COLO829 (cell line): ENCODE results near the gene CACNA2D1.
"Not testable (repeated sequence)": the region's sequence is repeated elsewhere in the genome, so short reads cannot be mapped to it uniquely, and the experiment has no call there.

Experiments used
- DNase-seq: peaks from one replicate; pipeline ENCODE4 v3.0.0; 2012; ENCODE audit warnings: low spot score

Gene CACNA2D1

DNA sequence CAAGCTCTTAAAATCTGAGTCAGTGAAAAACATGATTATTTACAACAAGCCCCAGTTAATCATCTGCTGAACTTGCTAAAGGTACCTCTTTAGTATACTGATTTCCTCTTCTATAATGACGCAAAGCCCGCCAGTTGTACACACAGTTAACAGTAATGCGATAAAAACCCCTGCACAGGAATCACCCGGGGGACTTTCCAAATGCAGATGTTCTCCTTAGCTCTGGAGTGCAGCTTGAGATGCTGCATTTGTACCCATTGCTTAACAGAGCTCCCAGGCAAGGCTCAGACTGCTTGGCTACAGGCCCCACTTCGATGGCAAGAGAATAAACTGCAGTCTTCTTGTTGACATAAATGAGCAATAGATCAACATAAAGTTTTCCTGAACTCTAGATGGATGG is 394.1 kb downstream of the CACNA2D1 start:
- DNase-seq, result no peak

DNA sequence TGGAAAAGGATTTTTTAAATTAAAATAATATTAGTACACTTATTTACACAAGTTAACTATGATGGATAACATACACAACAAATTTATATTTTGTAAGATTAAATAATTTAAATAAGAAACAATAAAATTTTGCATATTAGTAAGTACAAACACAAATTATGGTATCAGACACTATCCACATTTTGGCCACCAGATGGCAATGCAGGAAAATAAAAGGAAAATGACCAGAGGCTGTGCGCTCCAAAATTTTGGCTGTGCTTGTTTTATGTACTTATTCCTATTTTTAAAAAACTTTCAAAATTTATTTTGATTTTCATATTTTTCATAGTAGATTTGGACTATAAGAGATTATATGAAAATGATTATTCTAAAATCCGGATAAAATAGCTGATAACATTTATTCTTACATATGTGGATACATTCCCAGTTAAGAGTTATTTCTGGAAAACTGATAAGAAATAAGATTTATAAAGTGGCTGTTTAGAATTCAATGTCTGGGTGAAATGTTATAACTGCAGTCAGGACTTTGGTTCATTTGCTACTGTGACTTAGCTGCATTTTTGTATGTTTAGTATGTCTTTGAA is 399.0 kb downstream of the CACNA2D1 start:
- DNase-seq, result no peak

DNA sequence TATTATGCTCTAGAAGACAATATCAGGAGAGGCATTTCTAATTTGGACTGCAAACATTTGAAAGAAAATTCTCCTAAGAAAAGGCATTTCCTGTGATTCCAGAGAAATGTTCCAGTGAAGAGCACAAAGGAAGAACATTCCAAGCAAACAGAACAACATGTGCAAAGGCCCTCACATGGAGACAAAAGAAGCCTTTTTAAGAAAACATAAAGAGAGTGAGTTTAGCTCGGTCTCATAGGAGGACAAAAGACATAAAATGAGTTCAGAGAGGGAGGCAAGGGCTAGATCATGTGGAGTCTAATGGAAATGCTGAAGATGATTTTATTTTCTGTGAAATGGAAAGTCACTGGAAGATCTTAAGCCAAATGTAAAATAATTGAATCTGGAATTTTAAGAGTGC is 404.0 kb downstream of the CACNA2D1 start:
- no peak for DNase-seq

DNA sequence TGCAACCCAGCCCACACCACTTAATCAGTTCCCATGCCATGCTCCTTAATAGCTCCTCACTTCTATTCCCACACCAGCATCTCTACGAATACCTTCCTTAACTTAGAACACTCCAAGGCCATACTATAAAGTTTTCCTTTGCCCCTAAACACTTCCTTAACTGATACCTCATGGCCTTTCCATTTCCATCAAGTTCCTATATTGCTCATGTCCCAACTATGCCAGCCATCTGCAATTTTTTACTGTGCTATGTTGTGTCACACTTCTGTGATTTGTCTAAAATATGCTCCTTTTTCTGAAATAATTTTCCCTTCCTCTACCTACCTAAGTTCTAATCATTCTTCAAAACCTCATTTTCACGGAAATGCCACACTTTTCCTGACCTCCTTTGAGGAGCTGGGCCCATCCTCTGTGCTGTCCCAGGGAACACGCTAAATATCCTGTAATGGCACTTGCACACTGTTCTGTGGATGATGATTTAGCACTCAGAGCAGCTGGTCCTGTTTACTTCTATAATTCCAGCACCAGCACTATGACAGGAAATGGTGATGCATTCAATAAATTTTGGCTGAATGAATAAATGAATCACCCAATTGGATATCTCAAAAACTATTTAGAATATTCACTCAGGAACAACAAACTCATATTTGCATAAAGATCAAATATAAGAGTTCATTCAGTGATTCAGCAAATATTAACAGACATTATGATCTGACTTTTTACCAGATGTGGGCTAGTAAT is 407.3 kb downstream of the CACNA2D1 start:
- no peak for DNase-seq

DNA sequence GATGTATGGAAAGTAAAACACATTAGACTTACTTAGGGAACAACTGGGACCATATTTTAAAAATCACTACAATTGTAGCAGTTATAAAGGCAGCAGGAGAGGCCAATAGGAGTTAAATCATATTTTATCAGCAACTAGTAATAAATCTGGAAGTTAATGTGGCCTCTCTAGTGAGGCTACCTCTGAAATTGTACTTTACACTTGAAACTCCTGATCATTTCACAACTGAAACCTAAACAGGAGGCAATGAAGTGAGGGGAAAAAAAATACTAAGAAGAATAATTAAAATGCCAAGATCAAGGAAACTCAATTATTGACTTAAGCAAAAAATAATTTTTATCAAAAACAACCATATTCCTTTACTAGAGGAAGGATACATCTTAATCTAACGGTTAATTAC is 408.1 kb downstream of the CACNA2D1 start:
- DNase-seq, result no peak

DNA sequence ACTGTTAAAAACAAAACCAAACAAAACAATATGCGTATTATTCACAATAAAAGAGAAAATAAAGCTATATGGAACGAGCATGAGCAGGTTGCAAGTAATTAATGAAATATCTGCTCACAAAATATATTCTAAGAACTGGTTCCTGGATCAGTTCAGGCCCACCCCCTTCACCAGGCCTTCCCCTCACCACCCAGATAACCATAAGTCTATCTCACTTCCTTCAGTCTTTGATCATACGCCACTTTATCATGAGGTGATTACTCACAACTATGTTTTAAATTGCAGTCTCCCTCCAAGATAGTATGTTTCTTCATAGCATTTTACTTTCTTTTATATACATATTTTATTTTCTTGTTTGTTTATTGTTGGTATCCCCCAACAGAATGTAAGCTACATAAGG is 410.7 kb downstream of the CACNA2D1 start:
- DNase-seq, result no peak

DNA sequence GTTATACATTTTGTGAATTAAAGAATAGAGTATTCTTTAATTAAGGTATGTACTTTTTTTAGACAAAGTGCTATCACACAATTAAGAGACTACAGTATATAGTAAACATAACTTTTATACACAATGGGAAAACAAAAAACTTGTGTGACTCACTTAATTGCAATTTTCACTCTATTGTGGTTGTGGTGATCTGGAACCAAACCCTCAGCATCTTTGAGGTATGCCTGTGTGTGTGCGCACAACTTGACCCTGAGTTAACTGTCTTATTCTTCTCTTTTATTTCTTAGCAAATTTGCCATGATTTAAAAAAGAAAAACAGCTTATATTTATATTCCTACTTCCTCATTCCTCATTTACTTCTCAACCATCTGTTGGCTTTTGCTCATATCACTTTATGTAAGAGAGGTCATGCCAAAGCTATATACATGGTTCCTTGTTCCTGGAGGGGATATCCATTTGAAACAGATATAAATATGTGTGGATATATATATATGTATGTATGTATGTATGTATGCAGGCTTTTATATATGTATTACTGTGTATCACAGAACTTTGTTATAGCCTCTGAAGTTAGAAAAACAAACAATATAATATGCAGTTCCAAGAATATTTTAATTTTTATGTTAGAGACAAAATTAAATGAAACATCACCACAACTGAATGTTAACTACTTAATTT is 414.2 kb downstream of the CACNA2D1 start:
- DNase-seq, result no peak

DNA sequence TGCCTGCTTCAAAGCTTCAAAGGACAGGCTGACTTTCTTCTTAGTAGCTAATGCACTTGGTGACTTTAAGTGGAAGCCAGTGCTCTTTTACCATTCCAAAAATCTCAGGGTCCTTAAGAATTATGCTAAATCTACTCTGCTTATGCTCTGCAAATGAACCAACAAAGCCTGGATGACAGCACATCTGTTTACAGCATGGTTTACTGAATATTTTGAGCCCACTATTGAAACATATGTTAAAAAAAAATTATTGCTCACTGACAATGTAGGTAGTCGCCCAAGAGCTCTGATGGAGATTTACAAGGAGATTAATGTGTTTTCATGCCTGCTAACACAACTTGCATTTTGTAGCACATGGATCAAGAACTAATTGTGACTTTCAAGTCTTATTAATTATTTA is 415.5 kb downstream of the CACNA2D1 start:
- DNase-seq, result no peak

DNA sequence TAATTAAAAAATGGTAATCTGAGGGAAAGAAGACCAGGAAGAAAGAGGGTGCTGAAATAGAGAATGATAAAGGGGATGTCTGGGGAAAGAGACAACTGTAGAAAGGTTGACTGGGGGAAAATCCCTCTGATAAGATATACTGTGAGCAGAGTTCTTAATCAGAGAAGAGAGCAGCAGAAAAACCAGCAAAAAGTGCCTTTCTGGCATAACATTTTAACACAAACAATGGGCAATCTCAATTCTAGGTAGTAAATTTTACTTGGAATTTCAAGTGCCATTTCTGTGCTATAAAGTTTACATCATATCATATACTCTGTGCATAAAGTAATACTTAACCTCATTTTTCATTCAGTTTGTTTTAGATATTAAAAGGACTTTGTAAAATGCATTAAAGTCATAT is 421.9 kb downstream of the CACNA2D1 start:
- DNase-seq, result no peak

DNA sequence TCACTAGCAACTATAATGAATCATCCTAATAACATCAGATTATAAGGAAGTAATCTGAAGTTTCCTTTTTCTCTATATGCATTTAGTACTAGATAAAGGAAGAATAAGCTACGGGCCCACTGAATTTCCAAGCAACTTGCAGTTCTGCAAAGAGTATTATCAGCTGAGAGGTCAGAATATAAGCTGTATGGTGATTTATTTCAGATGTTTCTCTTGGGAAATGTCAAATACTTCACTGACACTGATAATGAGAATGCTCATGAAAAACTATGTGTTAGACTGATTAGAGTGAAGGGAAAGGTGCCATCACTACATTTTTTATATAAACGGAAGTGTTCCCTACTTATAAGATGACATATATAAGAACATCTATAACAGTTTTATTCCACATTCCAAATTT is 422.5 kb downstream of the CACNA2D1 start:
- DNase-seq, result no peak

DNA sequence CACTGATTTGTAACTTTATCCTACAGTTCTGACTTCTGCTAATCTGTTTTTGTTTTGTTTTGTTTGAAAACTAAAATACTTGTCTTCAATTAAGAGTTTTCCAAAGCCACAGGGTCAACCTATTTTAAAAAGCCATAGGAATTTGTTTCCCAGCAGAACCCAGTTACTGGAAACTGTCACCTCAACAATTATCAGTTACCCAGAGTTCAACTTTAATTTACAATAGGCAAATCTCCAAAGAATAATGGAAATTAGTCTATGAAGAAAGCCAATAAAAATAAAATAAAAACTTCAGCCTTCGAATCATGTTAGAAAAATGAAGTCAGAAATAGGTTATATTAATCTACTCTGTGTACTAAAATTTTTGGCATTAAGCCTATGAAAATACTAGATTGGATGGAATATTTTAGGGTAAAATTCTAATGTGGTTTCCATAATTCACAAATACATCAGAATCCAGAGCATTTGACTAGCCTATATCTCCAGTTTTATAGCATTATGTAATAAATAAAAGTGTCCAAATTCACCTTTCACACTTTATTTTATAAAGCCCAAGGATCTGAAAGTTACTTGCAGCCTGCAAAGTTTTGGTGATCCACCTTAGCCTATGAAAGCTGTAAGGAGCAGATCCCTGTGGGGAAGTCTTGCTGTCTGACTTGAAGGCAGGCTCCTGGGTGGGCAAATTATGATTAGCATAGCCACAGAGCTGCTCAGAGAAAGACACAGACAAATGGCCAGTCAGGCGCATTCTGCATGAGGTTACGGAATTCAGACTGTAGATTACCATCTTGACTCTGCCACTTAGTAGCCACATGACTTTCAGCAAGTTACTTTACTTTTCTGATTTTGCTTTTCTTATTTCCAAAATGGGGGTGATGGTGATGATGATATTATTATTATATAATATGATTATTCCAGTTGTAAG is 423.8 kb downstream of the CACNA2D1 start:
- no peak for DNase-seq

DNA sequence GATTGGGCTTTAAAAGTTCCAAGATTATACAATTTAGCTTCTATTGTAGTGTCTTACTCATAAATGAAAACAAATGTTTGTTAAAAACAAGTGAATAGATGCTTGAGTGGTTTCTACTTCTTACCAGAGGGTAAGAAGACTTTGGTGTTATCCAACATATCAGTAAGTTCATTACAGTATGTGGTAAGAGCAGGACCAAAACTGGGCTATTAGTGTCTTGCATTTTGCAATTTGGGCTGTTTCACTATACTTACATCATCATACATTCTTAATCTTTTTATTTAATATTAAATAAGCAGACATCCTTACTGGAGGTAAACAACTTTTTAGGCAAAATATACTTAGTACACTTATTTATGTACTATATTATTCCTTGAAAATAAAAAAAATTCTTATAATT is 425.4 kb downstream of the CACNA2D1 start:
- DNase-seq, result no peak

DNA sequence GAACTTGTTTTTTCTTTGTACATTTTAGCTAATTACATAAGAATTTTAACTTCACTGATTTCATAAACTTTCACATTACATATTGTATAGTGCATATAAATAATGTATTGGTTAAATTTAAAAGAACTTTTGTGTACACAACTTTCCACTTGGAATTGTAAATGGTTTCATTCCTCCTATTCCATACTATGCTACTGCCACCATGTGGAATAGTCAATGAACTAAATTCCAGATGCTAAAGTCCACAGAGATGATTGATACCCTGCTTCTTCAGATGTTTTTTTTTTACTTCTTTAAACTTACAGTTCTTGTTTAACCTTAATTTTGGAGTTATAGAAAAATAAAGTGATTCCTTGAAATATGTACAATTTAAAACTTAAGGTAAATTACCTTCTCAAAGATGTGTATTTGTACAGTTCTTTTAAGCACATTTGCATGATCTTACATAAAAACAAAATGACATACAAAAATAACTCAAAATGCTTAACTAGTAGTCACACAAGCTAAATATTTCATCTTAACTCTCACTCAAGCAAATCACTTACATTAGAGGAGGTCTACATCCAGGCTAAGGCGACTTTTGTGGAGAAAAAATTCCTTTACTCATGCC is 426.1 kb downstream of the CACNA2D1 start:
- peak; percentile 79 for DNase-seq

DNA sequence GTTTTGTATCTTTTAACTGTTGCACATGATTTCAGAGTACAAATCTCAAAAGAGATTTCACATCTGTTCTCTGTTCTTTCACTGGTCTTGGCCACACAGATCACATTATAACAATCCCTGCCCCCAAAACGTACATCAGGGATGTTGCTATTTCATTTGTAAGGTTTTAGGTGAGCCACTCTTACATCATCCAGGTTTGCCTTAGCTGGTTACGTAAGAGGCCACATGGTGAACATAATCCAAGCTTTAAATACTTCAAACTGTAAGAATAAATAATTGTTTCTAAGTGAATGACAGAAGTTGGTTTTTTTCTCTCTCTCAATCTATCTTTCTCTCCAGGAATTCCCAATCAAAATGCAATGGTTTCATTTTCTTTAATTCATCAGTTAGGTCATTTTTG is 427.8 kb downstream of the CACNA2D1 start:
- DNase-seq, result no peak

DNA sequence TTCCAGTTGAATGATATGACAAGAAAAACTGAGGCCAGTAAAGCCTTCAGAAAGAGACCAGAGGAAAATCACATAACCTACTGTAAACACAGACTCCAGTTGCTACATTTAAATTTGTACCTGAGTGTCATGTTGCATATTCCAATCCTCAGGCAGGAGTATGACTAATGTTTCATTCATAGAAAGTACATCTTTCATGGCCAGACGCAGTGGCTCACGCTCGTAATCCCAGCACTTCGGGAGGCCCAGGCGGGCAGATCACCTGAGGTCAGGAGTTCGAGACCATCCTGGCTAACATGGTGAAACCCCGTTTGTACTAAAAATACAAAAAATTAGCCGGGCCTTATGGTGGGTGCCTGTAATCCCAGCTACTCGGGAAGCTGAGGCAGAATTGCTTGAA is 429.0 kb downstream of the CACNA2D1 start:
- DNase-seq, result not testable (repeated sequence)

DNA sequence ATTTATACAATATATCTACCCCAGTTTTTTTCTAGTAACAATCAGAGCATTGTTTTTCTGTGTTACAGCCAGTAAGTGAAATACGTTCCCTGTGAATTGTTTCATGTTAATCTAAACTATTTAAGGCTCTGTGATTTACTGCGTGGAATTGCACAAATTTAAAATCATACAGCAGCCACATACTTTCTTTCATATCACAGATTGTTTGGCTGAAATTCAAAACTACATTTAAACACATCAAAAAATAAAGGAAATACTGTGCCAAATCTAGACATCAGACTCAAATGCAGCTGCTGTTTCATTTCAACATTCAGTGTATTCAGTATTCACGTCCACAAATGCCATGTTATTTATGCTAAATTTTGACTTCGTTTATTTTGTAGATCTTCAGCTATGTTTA is 431.1 kb downstream of the CACNA2D1 start:
- peak; percentile 61 for DNase-seq

DNA sequence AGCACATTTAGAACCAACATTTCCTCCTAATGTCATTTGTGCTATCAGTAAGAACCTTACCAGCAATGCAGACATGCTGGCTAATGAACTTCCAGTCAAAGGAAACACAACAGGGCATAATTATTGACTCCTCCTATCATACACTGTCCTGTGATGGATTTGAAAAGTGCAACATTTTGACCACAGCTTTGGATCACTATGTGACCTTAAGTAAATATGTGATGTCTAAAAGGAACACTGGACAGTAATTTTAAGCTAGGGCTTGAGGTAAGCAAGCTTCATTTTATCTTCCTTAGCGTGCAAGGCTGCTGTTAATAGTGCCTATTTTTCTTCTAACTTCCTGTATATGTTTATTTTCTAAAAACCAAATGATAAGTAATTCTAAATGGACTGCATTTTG is 433.2 kb downstream of the CACNA2D1 start:
- no peak for DNase-seq

DNA sequence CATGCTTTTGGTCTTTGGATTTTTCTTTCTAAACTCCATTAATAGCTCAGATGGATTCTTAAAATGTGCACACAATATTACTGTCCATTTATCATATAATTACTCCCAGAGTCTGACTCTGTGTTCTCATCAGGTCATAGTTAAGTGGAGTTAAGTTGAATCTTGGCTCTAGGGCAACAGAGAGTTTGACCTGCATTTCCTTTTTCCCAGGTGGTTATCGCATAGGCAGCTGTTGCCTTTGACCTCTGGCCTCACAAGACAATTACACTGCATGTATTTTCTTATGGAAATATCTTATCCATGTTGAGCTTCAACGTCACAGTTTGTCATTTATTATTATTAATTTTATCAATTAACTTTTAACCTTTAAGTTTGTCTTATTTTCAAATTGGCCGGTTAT is 436.3 kb downstream of the CACNA2D1 start:
- DNase-seq, result no peak

DNA sequence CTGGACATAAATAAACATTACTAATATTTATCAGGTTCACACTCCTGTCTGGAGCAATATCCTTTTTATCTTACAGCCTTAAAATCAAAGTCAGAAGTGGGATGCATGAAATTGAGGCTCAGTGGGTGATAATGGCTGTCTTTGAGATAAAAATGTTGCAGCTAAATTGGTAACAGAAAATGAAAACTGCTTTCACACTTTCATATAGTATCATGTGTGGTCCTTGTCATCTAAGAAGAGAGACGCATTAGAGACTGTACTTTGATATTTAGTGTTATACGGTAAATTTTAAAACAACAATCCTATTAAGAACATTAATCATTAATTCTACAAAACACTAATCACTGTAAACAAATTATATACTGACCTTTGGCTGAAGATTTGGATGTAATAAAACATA is 438.5 kb downstream of the CACNA2D1 start:
- DNase-seq, result no peak

DNA sequence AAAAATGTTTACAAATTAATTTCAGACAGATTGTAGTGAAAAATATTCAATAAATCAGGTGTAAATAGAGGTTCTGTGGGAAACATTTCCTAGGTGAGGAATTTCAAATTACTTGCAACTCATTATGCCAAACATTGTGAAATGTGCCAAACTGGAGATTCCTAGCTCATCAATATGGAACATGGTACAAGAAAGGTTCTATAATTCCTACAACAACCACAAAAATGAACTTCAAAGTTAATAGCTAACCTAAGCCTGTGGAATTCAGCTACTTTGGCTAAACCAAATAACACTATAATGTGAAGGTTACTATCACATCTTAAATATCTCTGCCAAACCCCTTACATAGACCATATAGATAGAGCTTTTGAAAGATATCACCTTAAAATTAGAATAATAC is 450.4 kb downstream of the CACNA2D1 start:
- no peak for DNase-seq

DNA sequence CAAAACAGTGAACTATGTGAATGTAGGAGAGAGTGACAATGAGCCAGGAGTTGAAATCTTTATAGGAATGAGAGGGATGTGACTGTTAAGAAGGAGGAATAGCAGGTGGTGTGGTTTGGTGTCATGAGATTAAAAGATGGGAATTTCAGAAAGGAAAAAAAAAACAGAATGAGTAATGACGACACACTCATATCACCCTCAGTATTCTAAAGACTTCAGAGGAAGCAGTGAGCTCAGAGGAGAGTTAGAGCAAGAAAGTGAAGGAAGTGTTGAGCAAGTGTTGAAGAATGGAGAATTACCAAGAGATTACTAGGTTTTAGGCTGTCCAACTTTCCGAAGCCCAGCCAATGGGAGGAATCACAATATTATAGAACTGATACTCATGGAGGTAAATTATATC is 453.2 kb downstream of the CACNA2D1 start:
- no peak for DNase-seq
